ENCODE measurements around the gene WDR70. TPM values are rescaled to one million over a fixed set of nuclear protein-coding genes. Genes with fewer than 3 reads are reported as not detected.
A peak's percentile ranks its signal among the peaks of the same experiment; 100 is the strongest.
"Not testable (repeated sequence)": the region's sequence is repeated elsewhere in the genome, so short reads cannot be mapped to it uniquely, and the experiment has no call there.

Gene WDR70
- total RNA-seq, 6 experiments from 2014 or later, result 8.8 to 13.4 (median 11.3) TPM

DNA sequence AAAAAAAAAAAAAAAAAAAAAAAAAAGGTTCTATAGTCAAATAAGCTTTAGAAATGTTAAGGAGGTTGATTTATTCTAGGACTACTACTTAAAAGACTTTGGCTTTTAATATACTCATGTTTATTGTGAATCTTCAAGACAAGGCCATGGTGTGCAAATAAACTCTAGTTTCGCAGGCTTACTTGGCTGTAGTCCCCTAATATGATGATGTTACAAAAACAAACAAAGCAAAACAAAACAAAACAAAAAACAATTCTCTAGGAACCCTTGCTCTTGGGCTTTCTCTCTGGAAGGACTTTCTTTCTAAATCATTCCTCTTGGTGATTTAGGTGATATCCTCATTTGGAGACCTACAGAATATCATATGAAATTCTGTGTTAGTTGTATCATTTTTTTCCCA lies 288.7 kb downstream of the WDR70 start:
- H3K27ac ChIP-seq, result no peak overlapping the region
- TF ChIP-seq, protein P1, sequence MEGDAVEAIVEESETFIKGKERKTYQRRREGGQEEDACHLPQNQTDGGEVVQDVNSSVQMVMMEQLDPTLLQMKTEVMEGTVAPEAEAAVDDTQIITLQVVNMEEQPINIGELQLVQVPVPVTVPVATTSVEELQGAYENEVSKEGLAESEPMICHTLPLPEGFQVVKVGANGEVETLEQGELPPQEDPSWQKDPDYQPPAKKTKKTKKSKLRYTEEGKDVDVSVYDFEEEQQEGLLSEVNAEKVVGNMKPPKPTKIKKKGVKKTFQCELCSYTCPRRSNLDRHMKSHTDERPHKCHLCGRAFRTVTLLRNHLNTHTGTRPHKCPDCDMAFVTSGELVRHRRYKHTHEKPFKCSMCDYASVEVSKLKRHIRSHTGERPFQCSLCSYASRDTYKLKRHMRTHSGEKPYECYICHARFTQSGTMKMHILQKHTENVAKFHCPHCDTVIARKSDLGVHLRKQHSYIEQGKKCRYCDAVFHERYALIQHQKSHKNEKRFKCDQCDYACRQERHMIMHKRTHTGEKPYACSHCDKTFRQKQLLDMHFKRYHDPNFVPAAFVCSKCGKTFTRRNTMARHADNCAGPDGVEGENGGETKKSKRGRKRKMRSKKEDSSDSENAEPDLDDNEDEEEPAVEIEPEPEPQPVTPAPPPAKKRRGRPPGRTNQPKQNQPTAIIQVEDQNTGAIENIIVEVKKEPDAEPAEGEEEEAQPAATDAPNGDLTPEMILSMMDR (IDR thresholded peaks at IDR 0.05), result no peak
- no peak for TF ChIP-seq POLR2A (IDR thresholded peaks at IDR 0.05)
- peak in 1 of 4 donors; percentile 14 for ATAC-seq

DNA sequence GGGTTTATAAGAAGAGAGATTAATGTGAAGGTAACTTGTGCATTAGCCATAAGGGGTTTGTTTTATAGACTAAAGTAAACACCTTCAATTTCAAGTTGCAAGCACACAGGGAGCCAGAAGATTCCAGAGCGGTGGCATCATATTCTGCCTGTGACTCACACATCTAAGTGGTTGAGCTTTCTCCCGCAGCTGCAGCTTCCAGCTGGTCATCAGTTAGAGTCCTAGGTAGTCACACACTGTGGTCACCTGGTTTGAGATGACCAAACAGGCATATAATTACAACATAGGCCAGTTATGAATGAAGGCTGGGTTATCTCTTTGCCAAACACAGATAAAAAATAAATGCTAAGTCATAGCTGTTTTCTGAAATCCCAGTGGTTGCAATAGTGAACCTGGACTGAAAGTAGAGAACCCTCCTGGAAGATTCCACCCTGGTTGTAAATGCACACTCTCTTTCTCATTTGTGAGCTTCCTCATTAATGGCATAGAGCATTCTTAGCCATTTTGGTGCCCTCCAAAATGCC lies 289.5 kb downstream of the WDR70 start:
- peak in 2 of 3 donors; percentile 47 to 67 for DNase-seq
- intact Hi-C loops (cut with DNase I), result no loop called here

More for the DNA sequence above, 288.7 kb downstream of the WDR70 start:
- H3K9me3 ChIP-seq, result no peaks in the 10 kb centered on the region
- DNase-seq, result no peak
- WGBS (ENCODE audit: insufficient coverage, low coverage, low lambda C conversion rate, missing lambda C conversion rate), result 86% methylated on average over 1 of the region's 1 CpG
- no peak overlapping the region for H3K4me3 ChIP-seq
- H3K36me3 ChIP-seq, result no peaks in the 10 kb centered on the region
- no peaks in the 10 kb centered on the region for H3K27me3 ChIP-seq
- intact Hi-C loops (cut with DNase I), result no loop called here
- peaks cover 0 to 6% (median 0%) of the 10 kb centered on the region in 4 donors for H3K4me1 ChIP-seq

DNA sequence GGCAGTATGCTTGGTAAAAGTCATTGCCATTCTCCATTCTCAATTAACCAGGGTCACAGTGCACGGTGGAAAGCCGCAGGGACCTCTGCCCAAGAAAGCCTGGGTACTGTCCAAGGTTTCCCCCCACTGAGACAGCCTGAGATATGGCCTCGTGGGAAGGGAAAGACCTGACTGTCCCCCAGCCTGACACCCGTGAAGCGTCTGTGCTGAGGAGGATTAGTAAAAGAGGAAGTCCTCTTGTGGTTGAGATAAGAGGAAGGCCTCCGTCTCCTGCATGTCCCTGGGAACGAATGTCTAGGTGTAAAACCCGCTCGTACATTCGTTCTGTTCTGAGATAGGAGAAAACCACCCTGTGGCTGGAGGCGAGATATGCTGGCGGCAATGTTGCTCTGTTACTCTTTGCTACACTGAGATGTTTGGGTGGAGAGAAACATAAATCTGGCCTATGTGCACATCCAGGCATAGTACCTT lies 293.0 kb downstream of the WDR70 start:
- H3K9me3 ChIP-seq; H3K4me3 ChIP-seq; ATAC-seq; H3K36me3 ChIP-seq; H3K27ac ChIP-seq; H3K27me3 ChIP-seq; H3K4me1 ChIP-seq; intact Hi-C loops (cut with DNase I): not testable (repeated sequence)
- WGBS (ENCODE audit: insufficient coverage, low coverage, low lambda C conversion rate, missing lambda C conversion rate), result no CpG with 5 or more reads among the region's 12 CpGs
- peak in 1 of 3 donors; percentile 39 for DNase-seq

More for the DNA sequence above, 289.5 kb downstream of the WDR70 start:
- Histone ChIP-seq H3K4me1 (peaks cover 0 to 6% (median 0%) of the 10 kb centered on the region in 4 donors), H3K4me3 (no peak overlapping the region), H3K36me3 (no peaks in the 10 kb centered on the region), H3K27me3 (no peaks in the 10 kb centered on the region), H3K9me3 (no peaks in the 10 kb centered on the region), H3K27ac (no peak overlapping the region)
- ATAC-seq, result peak; percentile 58 to 98 (median 82)
- TF ChIP-seq, protein P1 (IDR thresholded peaks at IDR 0.05), result no peak
- TF ChIP-seq POLR2A (IDR thresholded peaks at IDR 0.05), result no peak
- WGBS (ENCODE audit: insufficient coverage, low coverage, low lambda C conversion rate, missing lambda C conversion rate), result 61% methylated on average over 2 of the region's 2 CpGs

DNA sequence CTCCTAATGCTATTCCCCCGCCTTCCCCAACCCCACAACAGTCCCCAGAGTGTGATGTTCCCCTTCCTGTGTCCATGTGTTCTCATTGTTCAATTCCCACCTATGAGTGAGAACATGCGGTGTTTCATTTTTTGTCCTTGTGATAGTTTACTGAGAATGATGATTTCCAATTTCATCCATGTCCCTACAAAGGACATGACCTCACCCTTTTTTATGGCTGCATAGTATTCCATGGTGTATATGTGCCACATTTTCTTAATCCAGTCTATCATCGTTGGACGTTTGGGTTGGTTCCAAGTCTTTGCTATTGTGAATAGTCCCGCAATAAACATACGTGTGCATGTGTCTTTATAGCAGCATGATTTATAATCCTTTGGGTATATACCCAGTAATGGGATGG lies 295.2 kb downstream of the WDR70 start:
- ATAC-seq; H3K27ac ChIP-seq; H3K4me3 ChIP-seq; H3K4me1 ChIP-seq; intact Hi-C loops (cut with DNase I); DNase-seq; H3K27me3 ChIP-seq; H3K36me3 ChIP-seq; H3K9me3 ChIP-seq: not testable (repeated sequence)
- 91% methylated on average over 6 of the region's 6 CpGs for WGBS (ENCODE audit: insufficient coverage, low coverage, low lambda C conversion rate, missing lambda C conversion rate)

DNA sequence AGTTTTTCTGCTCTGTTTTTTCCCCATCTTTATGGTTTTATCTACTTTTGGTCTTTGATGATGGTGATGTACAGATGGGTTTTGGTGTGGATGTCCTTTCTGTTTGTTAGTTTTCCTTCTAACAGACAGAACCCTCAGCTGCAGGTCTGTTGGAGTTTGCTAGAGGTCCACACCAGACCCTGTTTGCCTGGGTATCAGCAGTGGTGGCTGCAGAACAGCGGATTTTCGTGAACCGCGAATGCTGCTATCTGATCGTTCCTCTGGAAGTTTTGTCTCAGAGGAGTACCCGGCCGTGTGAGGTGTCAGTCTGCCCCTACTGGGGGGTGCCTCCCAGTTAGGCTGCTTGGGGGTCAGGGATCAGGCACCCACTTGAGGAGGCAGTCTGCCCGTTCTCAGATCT lies 300.2 kb downstream of the WDR70 start:
- H3K9me3 ChIP-seq; DNase-seq; H3K27ac ChIP-seq; ATAC-seq; H3K4me3 ChIP-seq; H3K4me1 ChIP-seq; H3K36me3 ChIP-seq; H3K27me3 ChIP-seq; intact Hi-C loops (cut with DNase I): not testable (repeated sequence)
- 100% methylated on average over 5 of the region's 8 CpGs for WGBS (ENCODE audit: insufficient coverage, low coverage, low lambda C conversion rate, missing lambda C conversion rate)

DNA sequence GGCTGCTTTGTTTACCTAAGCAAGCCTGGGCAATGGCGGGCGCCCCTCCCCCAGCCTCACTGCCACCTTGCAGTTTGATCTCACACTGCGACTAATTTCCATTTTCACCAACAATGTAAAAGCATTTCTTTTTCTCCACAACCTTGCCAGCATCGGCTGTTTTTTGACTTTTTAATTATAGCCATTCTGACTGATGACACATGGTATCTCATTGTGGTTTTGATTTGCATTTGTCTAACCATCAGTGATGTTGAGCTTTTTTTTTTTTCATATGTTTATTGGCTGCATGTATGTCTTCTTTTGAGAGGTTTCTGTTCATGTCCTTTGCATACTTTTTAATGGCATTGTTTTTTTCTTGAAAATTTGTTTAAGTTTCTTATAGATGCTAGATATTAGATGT lies 300.8 kb downstream of the WDR70 start:
- intact Hi-C loops (cut with DNase I); H3K4me3 ChIP-seq; DNase-seq; H3K9me3 ChIP-seq; H3K36me3 ChIP-seq; ATAC-seq; H3K4me1 ChIP-seq; H3K27ac ChIP-seq; H3K27me3 ChIP-seq: not testable (repeated sequence)
- 71% methylated on average over 1 of the region's 4 CpGs for WGBS (ENCODE audit: insufficient coverage, low coverage, low lambda C conversion rate, missing lambda C conversion rate)
